PFSK-1 (cell line): ENCODE data around the gene CDKN2AIP.

Experiments used
- POLR2AphosphoS5 ChIP-seq: IDR thresholded peaks from 2 replicates; pipeline ENCODE4 v1.6.1; 2012; ENCODE audit warnings: low read depth, mild to moderate bottlenecking, control low read depth, low read length, moderate library complexity
- TAF1 ChIP-seq: IDR thresholded peaks from 2 replicates; pipeline ENCODE4 v1.6.1; 2012; ENCODE audit warnings: low read length, control low read depth, borderline replicate concordance; ENCODE audit not compliant: insufficient read depth
- TF ChIP-seq, protein P1 (sequence below), 2 experiments: IDR thresholded peaks; 2 replicates each; pipeline versions ENCODE4 v1.6.1 to v1.8.0; 2011 to 2012; ENCODE audit warnings: low read depth in 2 of 2, low read length in 2 of 2, control low read depth in 1 of 2, inconsistent platforms in 1 of 2, mild to moderate bottlenecking in 1 of 2, moderate library complexity in 1 of 2; ENCODE audit not compliant: insufficient read depth in 1 of 2

GRCh38 chr4:183429489-183429888, 14.9 kb upstream of the CDKN2AIP start:
- TF ChIP-seq TAF1: no peak
- no peak for TF ChIP-seq POLR2AphosphoS5
- TF ChIP-seq, protein P1, sequence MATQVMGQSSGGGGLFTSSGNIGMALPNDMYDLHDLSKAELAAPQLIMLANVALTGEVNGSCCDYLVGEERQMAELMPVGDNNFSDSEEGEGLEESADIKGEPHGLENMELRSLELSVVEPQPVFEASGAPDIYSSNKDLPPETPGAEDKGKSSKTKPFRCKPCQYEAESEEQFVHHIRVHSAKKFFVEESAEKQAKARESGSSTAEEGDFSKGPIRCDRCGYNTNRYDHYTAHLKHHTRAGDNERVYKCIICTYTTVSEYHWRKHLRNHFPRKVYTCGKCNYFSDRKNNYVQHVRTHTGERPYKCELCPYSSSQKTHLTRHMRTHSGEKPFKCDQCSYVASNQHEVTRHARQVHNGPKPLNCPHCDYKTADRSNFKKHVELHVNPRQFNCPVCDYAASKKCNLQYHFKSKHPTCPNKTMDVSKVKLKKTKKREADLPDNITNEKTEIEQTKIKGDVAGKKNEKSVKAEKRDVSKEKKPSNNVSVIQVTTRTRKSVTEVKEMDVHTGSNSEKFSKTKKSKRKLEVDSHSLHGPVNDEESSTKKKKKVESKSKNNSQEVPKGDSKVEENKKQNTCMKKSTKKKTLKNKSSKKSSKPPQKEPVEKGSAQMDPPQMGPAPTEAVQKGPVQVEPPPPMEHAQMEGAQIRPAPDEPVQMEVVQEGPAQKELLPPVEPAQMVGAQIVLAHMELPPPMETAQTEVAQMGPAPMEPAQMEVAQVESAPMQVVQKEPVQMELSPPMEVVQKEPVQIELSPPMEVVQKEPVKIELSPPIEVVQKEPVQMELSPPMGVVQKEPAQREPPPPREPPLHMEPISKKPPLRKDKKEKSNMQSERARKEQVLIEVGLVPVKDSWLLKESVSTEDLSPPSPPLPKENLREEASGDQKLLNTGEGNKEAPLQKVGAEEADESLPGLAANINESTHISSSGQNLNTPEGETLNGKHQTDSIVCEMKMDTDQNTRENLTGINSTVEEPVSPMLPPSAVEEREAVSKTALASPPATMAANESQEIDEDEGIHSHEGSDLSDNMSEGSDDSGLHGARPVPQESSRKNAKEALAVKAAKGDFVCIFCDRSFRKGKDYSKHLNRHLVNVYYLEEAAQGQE (IDR thresholded peaks at IDR 0.05; ENCODE audit: insufficient read depth in 1 of 2, low read depth in 2 of 2, low read length in 2 of 2): no peak
